HG03469 (cell line): ENCODE measurements around the gene HLA-F.

Experiments
- ATAC-seq: cut with Tn5 transposase; IDR thresholded peaks from one replicate; pipeline ENCODE4 v1.9.1; 2021; ENCODE audit warnings: mild to moderate bottlenecking, moderate library complexity, moderate number of reproducible peaks; ENCODE audit not compliant: unreplicated experiment

Gene HLA-F

DNA sequence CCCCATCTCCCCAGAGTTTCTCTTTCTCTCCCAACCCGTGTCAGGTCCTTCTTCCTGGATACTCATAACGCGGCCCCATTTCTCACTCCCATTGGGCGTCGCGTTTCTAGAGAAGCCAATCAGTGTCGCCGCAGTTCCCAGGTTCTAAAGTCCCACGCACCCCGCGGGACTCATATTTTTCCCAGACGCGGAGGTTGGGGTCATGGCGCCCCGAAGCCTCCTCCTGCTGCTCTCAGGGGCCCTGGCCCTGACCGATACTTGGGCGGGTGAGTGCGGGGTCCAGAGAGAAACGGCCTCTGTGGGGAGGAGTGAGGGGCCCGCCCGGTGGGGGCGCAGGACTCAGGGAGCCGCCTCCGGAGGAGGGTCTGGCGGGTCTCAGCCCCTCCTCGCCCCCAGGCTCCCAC is at the start of gene HLA-F:
Gene HLA-F, plus strand, starts transcription at position 173 of the 404 bp plus-strand sequence. Its CDS starts 30 bp downstream, at position 203.
- ATAC-seq, result peak; percentile 73

GRCh38 chr6:29674008-29674407 is 49.2 kb upstream of the HLA-F start:
- no peak for ATAC-seq

DNA sequence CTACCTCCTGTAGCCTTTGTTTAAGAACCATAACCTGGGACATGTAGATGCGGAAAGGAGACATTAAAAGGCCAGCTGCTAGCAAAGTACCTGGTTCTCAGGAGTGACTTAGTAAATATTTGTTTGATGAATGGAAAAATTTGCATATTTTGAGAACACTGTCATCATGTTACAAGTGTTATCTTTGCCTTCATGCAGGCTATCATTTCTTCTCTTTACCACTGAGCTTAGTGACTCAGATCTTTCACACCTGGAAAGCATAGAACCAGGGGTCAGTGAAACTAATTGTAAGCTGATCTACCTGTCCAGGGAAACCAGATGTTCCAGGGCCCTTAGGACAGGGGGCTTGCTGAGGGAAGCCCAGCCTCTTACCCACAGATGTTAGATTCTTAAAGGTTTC is 47.7 kb upstream of the HLA-F start:
- no peak for ATAC-seq

DNA sequence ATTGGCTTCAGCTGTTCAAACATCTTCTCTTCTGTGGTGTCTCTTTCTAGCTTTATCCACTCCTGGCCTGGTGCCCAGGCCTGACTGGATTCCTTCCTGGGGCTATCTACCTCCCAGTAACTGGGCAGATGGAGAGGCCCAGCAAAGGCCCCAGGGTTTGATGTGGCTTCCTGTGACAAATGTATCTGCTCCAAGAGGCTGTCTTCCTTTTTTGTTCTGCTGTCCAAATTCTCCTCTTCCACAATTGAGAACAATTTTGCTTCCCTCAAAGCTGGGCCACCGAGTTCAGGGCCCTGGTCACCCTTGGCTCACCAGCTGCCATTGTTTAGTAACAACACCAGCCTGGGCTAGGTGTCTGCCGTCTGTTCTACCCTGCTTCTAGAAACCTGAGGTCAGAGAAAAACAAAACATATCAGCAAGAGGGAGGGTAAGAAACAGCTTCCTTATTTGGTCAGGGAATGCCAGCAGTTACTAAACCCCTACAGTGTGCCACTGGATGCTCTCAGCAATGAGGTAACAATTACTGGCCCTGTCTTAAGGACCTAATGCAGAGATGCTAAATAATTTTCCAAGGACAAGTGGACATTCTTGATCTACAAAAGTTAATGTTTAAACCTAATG is 46.1 kb upstream of the HLA-F start:
- no peak for ATAC-seq

DNA sequence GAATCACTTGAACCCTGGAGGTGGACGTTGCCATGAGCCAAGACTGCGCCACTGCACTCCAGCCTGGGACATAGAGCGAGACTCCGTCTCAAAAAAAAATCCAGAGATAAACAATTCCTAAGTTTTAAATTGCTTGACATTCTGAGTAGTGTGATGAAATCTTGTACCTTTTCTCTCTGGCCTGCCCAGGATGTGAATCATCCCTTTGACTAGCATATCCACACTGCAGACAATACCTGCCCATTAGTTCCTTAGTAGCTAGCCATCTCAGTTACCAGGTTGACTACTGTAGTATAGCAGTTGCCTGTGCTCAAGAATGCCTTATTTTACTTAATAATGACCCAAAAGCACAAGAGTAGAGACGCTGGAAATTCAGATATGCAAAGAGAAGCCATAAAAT is 45.1 kb upstream of the HLA-F start:
- no peak for ATAC-seq

GRCh38 chr6:29679962-29680361 is 43.3 kb upstream of the HLA-F start:
- ATAC-seq, result no peak

DNA sequence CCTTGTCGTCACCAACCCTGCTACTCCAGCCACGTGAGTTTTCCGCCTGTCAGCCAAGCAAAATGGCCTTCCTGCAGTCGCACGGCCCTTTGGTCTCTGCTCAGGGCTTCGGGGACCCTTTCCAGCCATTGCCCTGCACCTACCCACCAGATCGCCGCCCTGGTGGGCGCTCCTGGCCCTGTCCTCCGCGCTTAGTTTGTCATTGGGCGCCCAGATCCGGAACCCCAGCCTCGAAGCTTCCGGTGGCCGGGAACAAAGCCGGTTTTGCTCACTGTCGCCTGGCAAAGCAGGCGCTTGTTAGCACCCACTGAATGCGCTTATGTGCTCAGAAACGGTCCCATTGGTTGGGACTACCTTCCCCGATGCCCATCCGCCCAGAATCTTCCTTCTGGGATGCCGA is 42.8 kb upstream of the HLA-F start:
- ATAC-seq, result no peak

DNA sequence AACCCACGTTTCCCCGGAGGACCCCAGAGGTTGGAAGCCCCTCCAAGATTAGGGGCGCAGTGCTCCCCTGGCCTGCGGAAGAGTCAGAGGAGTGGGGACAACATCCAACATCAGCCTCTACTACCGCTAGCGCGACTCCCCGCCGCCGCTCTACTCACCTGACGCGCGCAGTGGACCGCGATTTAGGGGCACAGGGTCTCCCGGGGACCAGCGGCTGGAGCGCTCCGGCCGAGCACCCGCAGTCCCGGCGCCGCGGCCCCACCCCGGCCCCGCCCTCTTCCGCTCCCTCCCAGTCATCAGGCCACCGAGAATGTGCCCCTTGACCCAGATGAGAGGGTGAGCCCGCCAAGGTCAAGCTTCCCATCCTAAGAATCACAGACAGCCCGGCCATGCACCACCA is 42.3 kb upstream of the HLA-F start, which contains the start of gene ZFP57:
Gene ZFP57, minus strand, starts transcription at position 249 of the 400 bp plus-strand sequence. CDS start 4,149 bp downstream, outside the sequence.
- no peak for ATAC-seq

GRCh38 chr6:29681811-29682210 is 41.4 kb upstream of the HLA-F start:
- ATAC-seq, result no peak

- no peak for ATAC-seq
Measured at GRCh38 chr6:29685718-29686326, 37.4 kb upstream of the HLA-F start.

DNA sequence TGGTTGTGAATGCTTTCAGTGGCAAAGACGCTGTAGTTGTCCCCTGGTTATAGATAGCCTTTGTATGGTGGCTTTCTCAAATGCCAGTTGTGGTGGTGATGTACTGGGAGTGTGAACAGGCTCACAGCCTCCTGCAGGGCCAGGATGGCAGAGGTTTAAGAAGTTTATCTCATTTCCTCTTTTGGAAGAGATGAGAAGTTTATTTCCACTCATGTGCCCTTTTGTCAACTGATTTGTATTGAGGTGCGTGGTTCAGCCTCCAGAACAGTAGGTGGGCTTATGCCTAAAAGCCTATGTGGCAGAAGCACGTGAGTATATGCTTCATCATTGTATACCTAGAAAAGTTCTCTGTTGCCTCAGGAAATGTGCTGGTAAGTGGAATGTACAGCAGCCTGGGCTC is 28.6 kb upstream of the HLA-F start:
- ATAC-seq, result no peak

- ATAC-seq, result no peak
Measured at GRCh38 chr6:29696147-29697125, 26.8 kb upstream of the HLA-F start.

GRCh38 chr6:29702519-29703103 is 20.6 kb upstream of the HLA-F start:
- no peak for ATAC-seq

GRCh38 chr6:29705389-29706231 is 17.6 kb upstream of the HLA-F start:
- no peak for ATAC-seq

- no peak for ATAC-seq
Measured at GRCh38 chr6:29708432-29709179, 14.6 kb upstream of the HLA-F start.

DNA sequence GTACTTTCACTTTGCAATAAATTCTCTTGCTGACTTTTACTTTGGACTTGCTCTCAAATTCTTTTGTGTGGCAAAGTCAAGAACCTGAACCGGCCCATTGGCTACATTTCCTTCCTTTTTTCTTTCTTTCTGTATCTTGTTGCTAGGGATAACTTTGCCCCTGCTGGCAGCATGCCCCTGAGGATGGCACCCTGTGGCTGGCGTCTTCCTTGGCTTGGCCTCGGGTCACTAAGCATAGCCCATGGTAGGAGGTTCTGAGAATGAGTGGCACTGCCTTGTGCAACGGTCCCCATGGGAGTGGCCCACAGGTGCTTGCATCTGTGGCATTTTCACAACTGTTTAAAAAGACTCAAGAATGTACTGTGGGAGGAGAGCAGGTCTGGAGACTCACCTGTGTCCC is 14.0 kb upstream of the HLA-F start:
- no peak for ATAC-seq

DNA sequence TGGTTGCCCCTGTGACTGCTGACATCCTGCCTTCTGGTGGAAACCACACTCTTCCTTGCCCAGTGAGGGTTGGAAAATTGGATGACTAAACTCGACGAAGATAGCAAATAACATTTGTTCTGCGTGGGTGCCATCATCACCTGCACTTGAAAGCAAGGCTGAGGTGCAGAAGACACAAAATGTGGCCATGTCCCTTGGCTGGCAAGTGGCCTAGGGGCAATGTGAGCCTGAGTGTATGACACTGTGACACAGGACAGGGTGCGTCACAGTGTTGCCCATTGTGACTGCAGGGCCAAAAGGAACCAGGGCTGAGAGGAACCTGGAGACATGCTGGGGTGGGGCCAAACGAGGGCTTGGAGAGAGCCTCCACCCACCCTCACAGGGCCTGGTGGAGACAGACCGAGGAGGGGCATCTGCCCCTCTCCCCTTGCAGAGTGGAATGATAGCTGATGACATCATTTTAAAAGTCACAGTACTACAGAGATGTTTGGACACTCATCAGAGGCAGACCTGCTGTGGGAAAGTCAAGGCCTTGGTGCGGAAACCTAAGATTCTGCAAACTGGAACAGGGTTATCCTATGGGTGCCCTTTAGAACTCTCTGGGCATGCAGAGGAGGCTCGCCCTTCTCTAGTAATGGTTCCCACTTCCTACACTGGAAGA is 12.8 kb upstream of the HLA-F start:
- no peak for ATAC-seq

DNA sequence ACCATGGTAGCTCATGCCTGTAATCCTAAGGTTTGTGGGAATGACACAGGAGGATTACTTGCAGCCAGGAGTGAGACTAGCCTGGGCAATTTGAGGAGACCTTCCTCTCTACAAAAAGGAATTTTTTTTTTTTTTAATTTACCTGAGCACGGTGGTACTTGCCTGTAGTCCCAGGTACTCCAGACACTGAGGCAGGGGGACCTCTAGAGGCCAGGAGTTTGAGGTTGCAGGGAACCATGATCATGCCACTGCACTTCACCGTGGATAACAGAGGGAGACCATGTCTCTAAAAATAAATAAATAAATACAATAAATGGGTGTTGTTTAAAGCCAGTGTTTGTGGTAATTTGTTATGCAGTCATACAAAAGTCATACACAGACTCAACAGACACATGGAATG is 2.4 kb upstream of the HLA-F start:
- no peak for ATAC-seq
